Liver (tissue), 9 donors: ENCODE data around the gene ZNF134. TPM values are rescaled to one million over a fixed set of nuclear protein-coding genes. Genes with fewer than 3 reads are reported as not detected.

ENCODE experiments used
- DNase-seq: peaks from one replicate; pipeline ENCODE4 v3.0.0-alpha.2; 2017; ENCODE audit warnings: low spot score
- H3K27ac ChIP-seq, 2 donors: one replicate each; pipeline ENCODE4 v1.7.0; 2013; ENCODE audit warnings: inconsistent platforms in 2 of 2, low read length in 2 of 2, control low read depth in 1 of 2, low read depth in 1 of 2, mild to moderate bottlenecking in 1 of 2
- H3K27me3 ChIP-seq, 4 donors: one replicate each; pipeline versions ENCODE4 v1.6.1 to v1.7.0; 2013; ENCODE audit warnings: low read length in 3 of 4, inconsistent platforms in 1 of 4, mild to moderate bottlenecking in 1 of 4, moderate library complexity in 1 of 4; ENCODE audit not compliant: control insufficient read depth in 4 of 4, insufficient read depth in 4 of 4
- H3K36me3 ChIP-seq, 4 donors: one replicate each; pipeline versions ENCODE4 v1.6.1 to v1.7.0; 2013; ENCODE audit warnings: low read length in 3 of 4, mild to moderate bottlenecking in 3 of 4, low read depth in 1 of 4, moderate library complexity in 1 of 4; ENCODE audit not compliant: control insufficient read depth in 4 of 4, insufficient read depth in 3 of 4
- H3K4me1 ChIP-seq, 4 donors: one replicate each; pipeline versions ENCODE4 v1.6.1 to v1.7.0; 2013; ENCODE audit warnings: low read length in 3 of 4, mild to moderate bottlenecking in 3 of 4, moderate library complexity in 1 of 4; ENCODE audit not compliant: control insufficient read depth in 4 of 4, insufficient read depth in 4 of 4
- H3K4me3 ChIP-seq, 3 donors: one replicate each; pipeline versions ENCODE4 v1.6.1 to v1.7.0; 2013; ENCODE audit warnings: low read length in 3 of 3, control low read depth in 1 of 3, low read depth in 1 of 3, mild to moderate bottlenecking in 1 of 3
- H3K9ac ChIP-seq, 2 donors: one replicate each; pipeline ENCODE4 v1.7.0; 2013; ENCODE audit warnings: low read length in 2 of 2, mild to moderate bottlenecking in 2 of 2, moderate library complexity in 2 of 2, control low read depth in 1 of 2, low read depth in 1 of 2
- H3K9me3 ChIP-seq, 4 donors: one replicate each; pipeline versions ENCODE4 v1.6.1 to v1.7.0; 2013; ENCODE audit warnings: low read length in 3 of 4; ENCODE audit not compliant: control insufficient read depth in 4 of 4
- ATF3 ChIP-seq: IDR thresholded peaks from 2 replicates; pipeline ENCODE4 v1.6.1; 2016; ENCODE audit warnings: antibody characterized with exemption
- CTCF ChIP-seq: fragments of 150-350 bp; IDR thresholded peaks from 2 replicates; pipeline ENCODE4 v1.5.1; 2017; ENCODE audit warnings: improper control_type of control experiment, low read depth, low read length; ENCODE audit not compliant: missing input control
- FOXA1 ChIP-seq: IDR thresholded peaks from 2 replicates; pipeline ENCODE4 v1.6.1; 2016; ENCODE audit warnings: antibody characterized with exemption
- GABPA ChIP-seq, 2 donors: IDR thresholded peaks in 1 of 2; conservative IDR thresholded peaks in 1 of 2; 2 replicates each; pipeline ENCODE4 v1.6.1; 2016; ENCODE audit warnings: antibody characterized with exemption in 2 of 2, mild to moderate bottlenecking in 1 of 2, moderate library complexity in 1 of 2
- HNF4A ChIP-seq, 2 donors: conservative IDR thresholded peaks; 2 replicates each; pipeline ENCODE4 v1.6.1; 2016; ENCODE audit warnings: antibody characterized with exemption in 2 of 2, mild to moderate bottlenecking in 2 of 2
- HNF4G ChIP-seq: IDR thresholded peaks from 2 replicates; pipeline ENCODE4 v1.6.1; 2016; ENCODE audit warnings: antibody characterized with exemption
- JUND ChIP-seq, 2 donors: IDR thresholded peaks; 2 replicates each; pipeline ENCODE4 v1.6.1; 2016; ENCODE audit warnings: antibody characterized with exemption in 2 of 2
- MAX ChIP-seq: IDR thresholded peaks from 2 replicates; pipeline ENCODE4 v1.6.1; 2016; ENCODE audit warnings: antibody characterized with exemption
- NR2F2 ChIP-seq: IDR thresholded peaks from 2 replicates; pipeline ENCODE4 v1.6.1; 2016; ENCODE audit warnings: antibody characterized with exemption
- RAD21 ChIP-seq, 2 donors: IDR thresholded peaks; 2 replicates each; pipeline ENCODE4 v1.6.1; 2016; ENCODE audit warnings: antibody characterized with exemption in 2 of 2, mild to moderate bottlenecking in 2 of 2
- REST ChIP-seq: IDR thresholded peaks from 2 replicates; pipeline ENCODE4 v1.6.1; 2016; ENCODE audit warnings: antibody characterized with exemption, mild to moderate bottlenecking
- RXRA ChIP-seq, 2 donors: IDR thresholded peaks; 2 replicates each; pipeline ENCODE4 v1.6.1; 2017 to 2018; ENCODE audit warnings: antibody characterized with exemption in 2 of 2, mild to moderate bottlenecking in 1 of 2
- TAF1 ChIP-seq: conservative IDR thresholded peaks from 2 replicates; pipeline ENCODE4 v1.6.1; 2016; ENCODE audit warnings: antibody characterized with exemption, mild to moderate bottlenecking
- ZBTB33 ChIP-seq: IDR thresholded peaks from 2 replicates; pipeline ENCODE4 v1.6.1; 2016; ENCODE audit warnings: antibody characterized with exemption
- WGBS: extraction: QIAGEN DNeasy Blood & Tissue Kit; methylation state at CpG from one replicate; pipeline ENCODE4 v1.1.7; 2013; 5-methylcytosine and 5-hydroxymethylcytosine counted together
- polyA plus RNA-seq, 2 donors: library from polyadenylated mRNA; stranded (reverse) in 1 of 2; unstranded in 1 of 2; fragments of 200-250 nt in 1 of 2; fragments of >200 nt in 1 of 2; fragmentation: Nextera tagmentation in 1 of 2; extraction: Ambion mirVana in 1 of 2; gene quantifications; one replicate each; pipeline versions ENCODE4 v1.2.1 to v1.2.3, GENCODE V29; 2013 to 2015
- total RNA-seq, 2 donors: library from RNA; depleted of rRNA; stranded (reverse); fragments of >200 nt; gene quantifications; one replicate each; pipeline ENCODE4 v1.2.3, GENCODE V29; 2014
- donor health status: healthy.
- donor health status: healthy.
- donor health status: healthy.
- donor health status: healthy.
- donor health status: healthy.

Gene ZNF134
- total and polyA plus RNA-seq, 4 donors: 1.5 to 12.1 (median 5.4) TPM

GRCh38 chr19:57641715-57642234 is 27.7 kb downstream of the ZNF134 start (continued):
- no peak for TF ChIP-seq ZBTB33

- no peaks in the 10 kb centered on the region for H3K27me3 ChIP-seq
- DNase-seq: no peak
- H3K4me3 ChIP-seq: peak overlapping the region in 2 of 3 donors; percentile 43 to 66
- TF ChIP-seq HNF4G: no peak
- TF ChIP-seq HNF4A (conservative IDR thresholded peaks at IDR 0.05): no peak
- no peak for TF ChIP-seq FOXA1
- TF ChIP-seq ZBTB33: no peak
- no peak for TF ChIP-seq REST
- TF ChIP-seq JUND (IDR thresholded peaks at IDR 0.05): no peak
- TF ChIP-seq NR2F2: no peak
- TF ChIP-seq GABPA (IDR thresholded peaks at IDR 0.05 in 1 of 2, conservative IDR thresholded peaks at IDR 0.05 in 1 of 2): no peak
- H3K9me3 ChIP-seq: peaks cover 33 to 60% (median 56%) of the 10 kb centered on the region in 4 donors
- H3K27ac ChIP-seq: no peak overlapping the region
- WGBS: 96% methylated on average over 4 of the region's 4 CpGs
- H3K36me3 ChIP-seq: peaks cover 16 to 49% (median 43%) of the 10 kb centered on the region in 4 donors
- no peak overlapping the region for H3K9ac ChIP-seq
- no peaks in the 10 kb centered on the region for H3K4me1 ChIP-seq
Observed at GRCh38 chr19:57642396-57643046, 28.5 kb downstream of the ZNF134 start.

GRCh38 chr19:57643734-57644133 is 29.7 kb downstream of the ZNF134 start:
- Histone ChIP-seq H3K9ac (no peak overlapping the region), H3K27ac (no peak overlapping the region), H3K4me3 (no peak overlapping the region), H3K4me1 (no peaks in the 10 kb centered on the region), H3K36me3 (peaks cover 16 to 39% (median 37%) of the 10 kb centered on the region in 4 donors), H3K27me3 (no peaks in the 10 kb centered on the region), H3K9me3 (peaks cover 31 to 61% (median 57%) of the 10 kb centered on the region in 4 donors)
- DNase-seq: no peak
- no peak for TF ChIP-seq RXRA (IDR thresholded peaks at IDR 0.05)
- TF ChIP-seq CTCF: no peak
- TF ChIP-seq ATF3: no peak
- TF ChIP-seq JUND (IDR thresholded peaks at IDR 0.05): no peak
- TF ChIP-seq RAD21 (IDR thresholded peaks at IDR 0.05): no peak
- no peak for TF ChIP-seq TAF1
- TF ChIP-seq MAX: no peak
- no peak for TF ChIP-seq GABPA (IDR thresholded peaks at IDR 0.05 in 1 of 2, conservative IDR thresholded peaks at IDR 0.05 in 1 of 2)
- TF ChIP-seq ZBTB33: no peak
- TF ChIP-seq HNF4G: no peak
